CD4-positive, CD25-positive, alpha-beta regulatory T cell (primary cell): Measurements from ENCODE around the gene NCKAP5. TPM values are rescaled to one million over a fixed set of nuclear protein-coding genes. Genes with fewer than 3 reads are reported as not detected.

ENCODE experiments used
- ATAC-seq, 2 donors: fragments of 150-1000 bp; cut with Tn5 transposase; one replicate each; pipeline ENCODE4 v1.10.0; 2021; ENCODE audit warnings: low read depth in 2 of 2, moderate number of reproducible peaks in 2 of 2, moderate library complexity in 1 of 2
- DNase-seq, 3 donors: peaks; one replicate each; pipeline versions ENCODE4 v3.0.0 to v3.0.0-alpha.2; 2012 to 2022; ENCODE audit warnings: mixed read lengths in 1 of 3
- H3K27ac ChIP-seq: one replicate; pipeline ENCODE4 v1.7.0; 2013; ENCODE audit warnings: mild to moderate bottlenecking, low read length; ENCODE audit not compliant: insufficient read depth, poor library complexity, severe bottlenecking
- H3K27me3 ChIP-seq: one replicate; pipeline ENCODE4 v1.7.0; 2013; ENCODE audit warnings: low read length; ENCODE audit not compliant: control insufficient read depth, insufficient read depth
- H3K36me3 ChIP-seq: one replicate; pipeline ENCODE4 v1.7.0; 2013; ENCODE audit warnings: mild to moderate bottlenecking, low read length, moderate library complexity; ENCODE audit not compliant: control insufficient read depth, insufficient read depth
- H3K4me1 ChIP-seq: 2 replicates; pipeline ENCODE4 v1.7.0; 2013; ENCODE audit warnings: mild to moderate bottlenecking, low read length; ENCODE audit not compliant: insufficient read depth, control insufficient read depth, poor library complexity, severe bottlenecking
- H3K4me3 ChIP-seq: one replicate; pipeline ENCODE4 v1.7.0; 2013; ENCODE audit warnings: low read depth, mild to moderate bottlenecking, low read length, moderate library complexity
- H3K9me3 ChIP-seq, 2 experiments: 1 replicate in 1 of 2; 2 replicates in 1 of 2; pipeline ENCODE4 v1.7.0; 2013; ENCODE audit warnings: low read length in 2 of 2, mild to moderate bottlenecking in 1 of 2, moderate library complexity in 1 of 2; ENCODE audit not compliant: control insufficient read depth in 2 of 2
- H3K27ac Mint-ChIP-seq, 3 donors: one replicate each; pipeline ENCODE4 v1.8.0; 2020 to 2022; ENCODE audit warnings: mild to moderate bottlenecking in 3 of 3, mixed read lengths in 3 of 3, moderate library complexity in 2 of 3
- H3K27me3 Mint-ChIP-seq: one replicate; pipeline ENCODE4 v1.8.0; 2022; ENCODE audit warnings: mild to moderate bottlenecking, mixed read lengths
- H3K36me3 Mint-ChIP-seq: one replicate; pipeline ENCODE4 v1.8.0; 2020; ENCODE audit warnings: mixed read lengths
- H3K4me1 Mint-ChIP-seq, 4 donors: one replicate each; pipeline ENCODE4 v1.8.0; 2020 to 2022; ENCODE audit warnings: mixed read lengths in 4 of 4, mild to moderate bottlenecking in 1 of 4
- H3K4me3 Mint-ChIP-seq, 4 donors: one replicate each; pipeline ENCODE4 v1.8.0; 2020 to 2022; ENCODE audit warnings: mild to moderate bottlenecking in 4 of 4, mixed read lengths in 4 of 4, moderate library complexity in 3 of 4
- H3K9me3 Mint-ChIP-seq, 7 donors: one replicate each; pipeline ENCODE4 v1.8.0; 2020 to 2022; ENCODE audit warnings: mixed read lengths in 7 of 7, mild to moderate bottlenecking in 3 of 7, moderate library complexity in 2 of 7
- polyA plus RNA-seq, 4 donors: library from polyadenylated mRNA; unstranded; fragments of 300-500 nt; fragmentation: Illumina TruSeq; gene quantifications; one replicate each; pipeline ENCODE4 v1.2.3, GENCODE V29; 2021
- total RNA-seq: library from RNA; stranded (reverse); gene quantifications from one replicate; pipeline ENCODE4 v1.2.3, GENCODE V29; 2022

Gene NCKAP5
- total and polyA plus RNA-seq, 5 donors from 2014 or later: not detected

GRCh38 chr2:133054297-133054696 lies 514.0 kb downstream of the NCKAP5 start:
- Mint-ChIP-seq H3K27me3 (no peaks in the 10 kb centered on the region), H3K27ac (no peak overlapping the region), H3K9me3 (peaks cover 0 to 8% (median 0%) of the 10 kb centered on the region in 7 donors), H3K4me1 (no peaks in the 10 kb centered on the region), H3K36me3 (no peaks in the 10 kb centered on the region), H3K4me3 (no peak overlapping the region)
- no peak overlapping the region for H3K4me3 ChIP-seq
- DNase-seq: no peak
- no peak for ATAC-seq
- no peaks in the 10 kb centered on the region for H3K36me3 ChIP-seq
- no peaks in the 10 kb centered on the region for H3K9me3 ChIP-seq
- H3K27ac ChIP-seq: no peak overlapping the region
- no peaks in the 10 kb centered on the region for H3K27me3 ChIP-seq
- H3K4me1 ChIP-seq: no peaks in the 10 kb centered on the region

GRCh38 chr2:133053541-133053940 lies 514.7 kb downstream of the NCKAP5 start:
- ATAC-seq (no peak), DNase-seq (no peak)
- Histone ChIP-seq H3K36me3 (no peaks in the 10 kb centered on the region), H3K4me1 (no peaks in the 10 kb centered on the region), H3K27ac (no peak overlapping the region), H3K9me3 (no peaks in the 10 kb centered on the region), H3K27me3 (no peaks in the 10 kb centered on the region), H3K4me3 (no peak overlapping the region)
- H3K4me1 Mint-ChIP-seq: no peaks in the 10 kb centered on the region
- no peak overlapping the region for H3K4me3 Mint-ChIP-seq
- H3K27ac Mint-ChIP-seq: no peak overlapping the region
- no peaks in the 10 kb centered on the region for H3K36me3 Mint-ChIP-seq
- H3K9me3 Mint-ChIP-seq: peaks cover 0 to 8% (median 0%) of the 10 kb centered on the region in 7 donors
- H3K27me3 Mint-ChIP-seq: no peaks in the 10 kb centered on the region

- Mint-ChIP-seq H3K36me3 (no peaks in the 10 kb centered on the region), H3K4me3 (no peak overlapping the region), H3K4me1 (no peaks in the 10 kb centered on the region), H3K27me3 (no peaks in the 10 kb centered on the region), H3K9me3 (peaks cover 0 to 18% (median 2%) of the 10 kb centered on the region in 7 donors), H3K27ac (no peak overlapping the region)
- Histone ChIP-seq H3K27me3 (no peaks in the 10 kb centered on the region), H3K4me1 (no peaks in the 10 kb centered on the region), H3K27ac (no peak overlapping the region), H3K36me3 (no peaks in the 10 kb centered on the region), H3K4me3 (no peak overlapping the region), H3K9me3 (peaks cover 0 to 5% of the 10 kb centered on the region in 2 experiments)
- no peak for ATAC-seq
- no peak for DNase-seq
Measured at GRCh38 chr2:133045787-133046186, 522.5 kb downstream of the NCKAP5 start.

- Histone ChIP-seq H3K36me3 (no peaks in the 10 kb centered on the region), H3K27me3 (no peaks in the 10 kb centered on the region), H3K9me3 (peaks cover 0 to 5% of the 10 kb centered on the region in 2 experiments), H3K4me1 (no peaks in the 10 kb centered on the region), H3K4me3 (no peak overlapping the region), H3K27ac (no peak overlapping the region)
- no peaks in the 10 kb centered on the region for H3K4me1 Mint-ChIP-seq
- no peak for ATAC-seq
- no peak overlapping the region for H3K4me3 Mint-ChIP-seq
- peaks cover 0 to 11% (median 2%) of the 10 kb centered on the region in 7 donors for H3K9me3 Mint-ChIP-seq
- H3K27ac Mint-ChIP-seq: no peak overlapping the region
- no peaks in the 10 kb centered on the region for H3K27me3 Mint-ChIP-seq
- no peak for DNase-seq
- H3K36me3 Mint-ChIP-seq: no peaks in the 10 kb centered on the region
Measured at GRCh38 chr2:133044556-133044955, 523.7 kb downstream of the NCKAP5 start.

GRCh38 chr2:133040170-133040569 lies 528.1 kb downstream of the NCKAP5 start:
- no peak for DNase-seq
- Mint-ChIP-seq H3K27me3 (no peaks in the 10 kb centered on the region), H3K27ac (no peak overlapping the region), H3K9me3 (peaks cover 2 to 34% (median 7%) of the 10 kb centered on the region in 7 donors), H3K4me3 (no peak overlapping the region), H3K36me3 (no peaks in the 10 kb centered on the region), H3K4me1 (no peaks in the 10 kb centered on the region)
- no peaks in the 10 kb centered on the region for H3K4me1 ChIP-seq
- H3K9me3 ChIP-seq: no peaks in the 10 kb centered on the region
- no peak for ATAC-seq
- H3K27me3 ChIP-seq: no peaks in the 10 kb centered on the region
- no peaks in the 10 kb centered on the region for H3K36me3 ChIP-seq
- no peak overlapping the region for H3K27ac ChIP-seq
- H3K4me3 ChIP-seq: no peak overlapping the region

GRCh38 chr2:133039531-133039930 lies 528.7 kb downstream of the NCKAP5 start:
- DNase-seq (no peak), ATAC-seq (no peak)
- Mint-ChIP-seq H3K9me3 (peaks cover 2 to 39% (median 7%) of the 10 kb centered on the region in 7 donors), H3K27ac (no peak overlapping the region), H3K36me3 (no peaks in the 10 kb centered on the region), H3K4me1 (no peaks in the 10 kb centered on the region), H3K27me3 (no peaks in the 10 kb centered on the region), H3K4me3 (no peak overlapping the region)
- H3K36me3 ChIP-seq: no peaks in the 10 kb centered on the region
- H3K4me3 ChIP-seq: no peak overlapping the region
- no peaks in the 10 kb centered on the region for H3K9me3 ChIP-seq
- no peaks in the 10 kb centered on the region for H3K4me1 ChIP-seq
- no peak overlapping the region for H3K27ac ChIP-seq
- H3K27me3 ChIP-seq: no peaks in the 10 kb centered on the region

GRCh38 chr2:133026536-133027177 lies 541.6 kb downstream of the NCKAP5 start:
- no peak overlapping the region for H3K27ac Mint-ChIP-seq
- H3K27ac ChIP-seq: no peak overlapping the region
- no peaks in the 10 kb centered on the region for H3K36me3 Mint-ChIP-seq
- no peaks in the 10 kb centered on the region for H3K4me1 Mint-ChIP-seq
- H3K4me3 Mint-ChIP-seq: no peak overlapping the region
- no peaks in the 10 kb centered on the region for H3K4me1 ChIP-seq
- DNase-seq (no peak), ATAC-seq (no peak)
- no peaks in the 10 kb centered on the region for H3K27me3 Mint-ChIP-seq
- no peaks in the 10 kb centered on the region for H3K27me3 ChIP-seq
- peaks cover 0 to 9% (median 5%) of the 10 kb centered on the region in 7 donors for H3K9me3 Mint-ChIP-seq
- no peaks in the 10 kb centered on the region for H3K36me3 ChIP-seq
- no peak overlapping the region for H3K4me3 ChIP-seq
- no peaks in the 10 kb centered on the region for H3K9me3 ChIP-seq

GRCh38 chr2:133025004-133025403 lies 543.3 kb downstream of the NCKAP5 start:
- no peaks in the 10 kb centered on the region for H3K27me3 Mint-ChIP-seq
- Histone ChIP-seq H3K9me3 (no peaks in the 10 kb centered on the region), H3K27ac (no peak overlapping the region), H3K36me3 (no peaks in the 10 kb centered on the region), H3K4me1 (no peaks in the 10 kb centered on the region), H3K27me3 (no peaks in the 10 kb centered on the region), H3K4me3 (no peak overlapping the region)
- ATAC-seq: no peak
- DNase-seq: no peak
- no peaks in the 10 kb centered on the region for H3K36me3 Mint-ChIP-seq
- H3K9me3 Mint-ChIP-seq: peaks cover 0 to 9% (median 4%) of the 10 kb centered on the region in 7 donors
- H3K27ac Mint-ChIP-seq: no peak overlapping the region
- no peak overlapping the region for H3K4me3 Mint-ChIP-seq
- no peaks in the 10 kb centered on the region for H3K4me1 Mint-ChIP-seq
